Measurements from ENCODE around the gene GARIN3.

The GARIN3 gene

DNA sequence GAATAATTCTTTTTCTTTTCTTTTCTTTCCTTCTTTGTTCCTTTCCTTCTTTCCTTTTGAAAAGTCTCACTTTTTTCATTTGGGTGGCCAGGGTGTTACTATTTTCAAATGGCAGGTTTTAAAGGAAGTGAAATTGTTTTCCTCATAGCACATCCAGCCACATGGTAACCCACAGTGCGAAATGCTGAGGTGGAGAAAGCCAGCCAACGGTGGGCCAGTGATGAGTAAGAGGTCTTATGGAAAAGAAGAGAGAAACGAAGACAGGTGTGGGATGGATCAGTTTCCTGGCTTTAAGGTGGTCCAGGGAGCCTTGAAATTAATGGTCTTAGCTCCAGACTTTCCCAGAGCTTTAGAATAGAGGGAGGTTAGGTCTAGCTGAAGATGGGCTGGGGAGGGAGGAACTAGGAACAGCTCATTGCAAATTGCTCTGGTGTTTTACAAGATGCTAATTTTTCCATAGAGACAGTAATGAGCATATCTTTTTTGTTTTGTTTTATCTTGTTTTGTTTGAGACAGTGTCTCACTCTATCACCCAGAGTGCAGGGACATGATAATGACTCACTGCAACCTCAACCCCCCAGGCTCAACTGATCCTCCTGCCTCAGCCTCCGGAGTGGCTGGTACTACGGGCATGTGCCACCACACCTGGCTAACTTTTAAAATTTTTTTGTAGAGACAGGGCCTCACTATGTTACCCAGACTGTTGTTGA is 32.4 kb upstream of the GARIN3 start:
- DNase-seq (ENCODE audit: low read depth in 1 of 2, low spot score in 1 of 2) = no peak
- Histone ChIP-seq H3K27me3 (ENCODE audit: insufficient read depth, poor library complexity, severe bottlenecking) (peaks cover 20% of the 10 kb centered on the region), H3K4me3 (replicated peaks; ENCODE audit: insufficient read depth, low read length) (no peak overlapping the region), H3K27ac (replicated peaks) (no peak overlapping the region)
- TF ChIP-seq, protein P1, sequence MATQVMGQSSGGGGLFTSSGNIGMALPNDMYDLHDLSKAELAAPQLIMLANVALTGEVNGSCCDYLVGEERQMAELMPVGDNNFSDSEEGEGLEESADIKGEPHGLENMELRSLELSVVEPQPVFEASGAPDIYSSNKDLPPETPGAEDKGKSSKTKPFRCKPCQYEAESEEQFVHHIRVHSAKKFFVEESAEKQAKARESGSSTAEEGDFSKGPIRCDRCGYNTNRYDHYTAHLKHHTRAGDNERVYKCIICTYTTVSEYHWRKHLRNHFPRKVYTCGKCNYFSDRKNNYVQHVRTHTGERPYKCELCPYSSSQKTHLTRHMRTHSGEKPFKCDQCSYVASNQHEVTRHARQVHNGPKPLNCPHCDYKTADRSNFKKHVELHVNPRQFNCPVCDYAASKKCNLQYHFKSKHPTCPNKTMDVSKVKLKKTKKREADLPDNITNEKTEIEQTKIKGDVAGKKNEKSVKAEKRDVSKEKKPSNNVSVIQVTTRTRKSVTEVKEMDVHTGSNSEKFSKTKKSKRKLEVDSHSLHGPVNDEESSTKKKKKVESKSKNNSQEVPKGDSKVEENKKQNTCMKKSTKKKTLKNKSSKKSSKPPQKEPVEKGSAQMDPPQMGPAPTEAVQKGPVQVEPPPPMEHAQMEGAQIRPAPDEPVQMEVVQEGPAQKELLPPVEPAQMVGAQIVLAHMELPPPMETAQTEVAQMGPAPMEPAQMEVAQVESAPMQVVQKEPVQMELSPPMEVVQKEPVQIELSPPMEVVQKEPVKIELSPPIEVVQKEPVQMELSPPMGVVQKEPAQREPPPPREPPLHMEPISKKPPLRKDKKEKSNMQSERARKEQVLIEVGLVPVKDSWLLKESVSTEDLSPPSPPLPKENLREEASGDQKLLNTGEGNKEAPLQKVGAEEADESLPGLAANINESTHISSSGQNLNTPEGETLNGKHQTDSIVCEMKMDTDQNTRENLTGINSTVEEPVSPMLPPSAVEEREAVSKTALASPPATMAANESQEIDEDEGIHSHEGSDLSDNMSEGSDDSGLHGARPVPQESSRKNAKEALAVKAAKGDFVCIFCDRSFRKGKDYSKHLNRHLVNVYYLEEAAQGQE (IDR thresholded peaks at IDR 0.05; ENCODE audit: insufficient replicate concordance, low read depth) = no peak
- TF ChIP-seq GABPA (IDR thresholded peaks at IDR 0.05; ENCODE audit: low read depth) (no peak), POLR2AphosphoS5 (IDR thresholded peaks at IDR 0.05; ENCODE audit: low read depth) (no peak), CTCF (IDR thresholded peaks at IDR 0.05; ENCODE audit: insufficient read depth, low read length) (no peak), SPI1 (IDR thresholded peaks at IDR 0.05; ENCODE audit: borderline replicate concordance, low read depth) (no peak)

GRCh38 chr5:157197086-157197485 is 31.0 kb upstream of the GARIN3 start:
- DNase-seq (ENCODE audit: low read depth in 1 of 2, low spot score in 1 of 2) = no peak
- Histone ChIP-seq H3K27me3 (ENCODE audit: insufficient read depth, poor library complexity, severe bottlenecking) (peaks cover 22% of the 10 kb centered on the region), H3K27ac (replicated peaks) (no peak overlapping the region), H3K4me3 (replicated peaks; ENCODE audit: insufficient read depth, low read length) (no peak overlapping the region)
- TF ChIP-seq SPI1 (IDR thresholded peaks at IDR 0.05; ENCODE audit: borderline replicate concordance, low read depth) (no peak), POLR2AphosphoS5 (IDR thresholded peaks at IDR 0.05; ENCODE audit: low read depth) (no peak), GABPA (IDR thresholded peaks at IDR 0.05; ENCODE audit: low read depth) (no peak), CTCF (IDR thresholded peaks at IDR 0.05; ENCODE audit: insufficient read depth, low read length) (no peak)
- TF ChIP-seq, protein P1 (IDR thresholded peaks at IDR 0.05; ENCODE audit: insufficient replicate concordance, low read depth) = no peak

GRCh38 chr5:157196045-157196444 is 30.0 kb upstream of the GARIN3 start:
- no peak for DNase-seq (ENCODE audit: low read depth in 1 of 2, low spot score in 1 of 2)
- H3K27ac ChIP-seq (replicated peaks) = no peak overlapping the region
- H3K27me3 ChIP-seq (ENCODE audit: insufficient read depth, poor library complexity, severe bottlenecking) = peaks cover 22% of the 10 kb centered on the region
- TF ChIP-seq GABPA (IDR thresholded peaks at IDR 0.05; ENCODE audit: low read depth) (no peak), POLR2AphosphoS5 (IDR thresholded peaks at IDR 0.05; ENCODE audit: low read depth) (no peak), CTCF (IDR thresholded peaks at IDR 0.05; ENCODE audit: insufficient read depth, low read length) (no peak), SPI1 (IDR thresholded peaks at IDR 0.05; ENCODE audit: borderline replicate concordance, low read depth) (no peak)
- TF ChIP-seq, protein P1 (IDR thresholded peaks at IDR 0.05; ENCODE audit: insufficient replicate concordance, low read depth) = no peak
- no peak overlapping the region for H3K4me3 ChIP-seq (replicated peaks; ENCODE audit: insufficient read depth, low read length)
